IMR-90 (cell line): ENCODE data around the gene PDZRN3. TPM values are rescaled to one million over a fixed set of nuclear protein-coding genes. Genes with fewer than 3 reads are reported as not detected.

ENCODE experiments used
- ATAC-seq: fragments of 200-7000 bp; cut with Tn5 transposase; 2 replicates; pipeline ENCODE4 v1.9.1; 2020; ENCODE audit warnings: low read depth, mild to moderate bottlenecking, moderate library complexity
- BruUV-seq: library from RNA; stranded (reverse); fragments of 400-500 nt; replicated peaks from 2 replicates; lab custom pipeline; 2021; lab: Mats Ljungman, UMichigan
- CTCF ChIA-PET: fragments of 300-600 bp; formaldehyde crosslinking; extraction: SDS; loops from one replicate; lab custom pipeline; 2021; ENCODE audit warnings: antibody characterized with exemption; lab: Yijun Ruan, JAX
- POLR2A ChIA-PET: fragments of 300-600 bp; sonication (Branson Sonifier 250); formaldehyde crosslinking; loops from one replicate; lab custom pipeline; 2022; ENCODE audit warnings: antibody characterized with exemption; ENCODE audit not compliant: unreplicated experiment; lab: Charles Lee
- DNase-seq: peaks from one replicate; pipeline ENCODE4 v3.0.0; 2013
- H2AFZ ChIP-seq: replicated peaks from 2 replicates; pipeline ENCODE3; 2013; ENCODE audit warnings: low read length, mild to moderate bottlenecking; ENCODE audit not compliant: poor library complexity
- H2AK5ac ChIP-seq: 2 replicates; pipeline ENCODE4 v1.6.1; 2013; ENCODE audit warnings: low read depth, low read length, inconsistent platforms
- H2AK9ac ChIP-seq: replicated peaks from 2 replicates; pipeline ENCODE3; 2013; ENCODE audit warnings: mild to moderate bottlenecking, low read depth, low read length, moderate library complexity; ENCODE audit not compliant: poor library complexity
- H2BK120ac ChIP-seq: 2 replicates; pipeline ENCODE4 v1.6.1; 2013; ENCODE audit warnings: low read depth, low read length, inconsistent platforms
- H2BK15ac ChIP-seq: 3 replicates; pipeline ENCODE4 v1.6.1; 2013; ENCODE audit warnings: low read depth, low read length, inconsistent platforms
- H2BK20ac ChIP-seq: 2 replicates; pipeline ENCODE4 v1.6.1; 2013; ENCODE audit warnings: low read depth, mild to moderate bottlenecking, inconsistent platforms, low read length, moderate library complexity
- H2BK5ac ChIP-seq: 2 replicates; pipeline ENCODE4 v1.6.1; 2013; ENCODE audit warnings: mild to moderate bottlenecking, low read depth, low read length, inconsistent platforms; ENCODE audit not compliant: poor library complexity, severe bottlenecking
- H3K14ac ChIP-seq: replicated peaks from 2 replicates; pipeline ENCODE4 v1.6.1; 2013; ENCODE audit warnings: low read depth, low read length, inconsistent platforms
- H3K18ac ChIP-seq: 2 replicates; pipeline ENCODE4 v1.6.1; 2013; ENCODE audit warnings: low read depth, low read length, control low read depth
- H3K23ac ChIP-seq: 2 replicates; pipeline ENCODE4 v1.6.1; 2013; ENCODE audit warnings: low read depth, low read length, inconsistent platforms
- H3K27ac ChIP-seq: 2 replicates; pipeline ENCODE4 v1.5.1; 2013; ENCODE audit warnings: mild to moderate bottlenecking, control low read depth, low read length; ENCODE audit not compliant: insufficient read depth
- H3K27me3 ChIP-seq: 2 replicates; pipeline ENCODE4 v1.6.1; 2013; ENCODE audit warnings: low read length; ENCODE audit not compliant: control insufficient read depth, insufficient read depth
- H3K36me3 ChIP-seq: 2 replicates; pipeline ENCODE4 v1.6.1; 2013; ENCODE audit warnings: low read length, mixed read lengths; ENCODE audit not compliant: control insufficient read depth, insufficient read depth
- H3K4ac ChIP-seq: 2 replicates; pipeline ENCODE4 v1.6.1; 2013; ENCODE audit warnings: low read depth, low read length, inconsistent platforms
- H3K4me1 ChIP-seq: 2 replicates; pipeline ENCODE4 v1.6.1; 2013; ENCODE audit warnings: low read length, mixed read lengths; ENCODE audit not compliant: control insufficient read depth, insufficient read depth
- H3K4me2 ChIP-seq: 2 replicates; pipeline ENCODE4 v1.6.1; 2013; ENCODE audit warnings: low read depth, mild to moderate bottlenecking, control low read depth, low read length, moderate library complexity
- H3K4me3 ChIP-seq: 2 replicates; pipeline ENCODE4 v1.5.1; 2013; ENCODE audit warnings: low read depth, mild to moderate bottlenecking, control low read depth, low read length, moderate library complexity; ENCODE audit not compliant: insufficient read depth
- H3K56ac ChIP-seq: 2 replicates; pipeline ENCODE4 v1.6.1; 2013; ENCODE audit warnings: low read length, inconsistent platforms; ENCODE audit not compliant: insufficient read depth; ENCODE audit errors: extremely low read depth
- H3K79me1 ChIP-seq, 2 experiments: 2 replicates each; pipeline ENCODE4 v1.6.1; 2013; ENCODE audit warnings: low read length in 2 of 2, inconsistent platforms in 1 of 2, low read depth in 1 of 2
- H3K9ac ChIP-seq: 2 replicates; pipeline ENCODE4 v1.6.1; 2013; ENCODE audit warnings: low read depth, low read length, control low read depth
- H3K9me1 ChIP-seq: 2 replicates; pipeline ENCODE4 v1.6.1; 2013; ENCODE audit warnings: low read length, inconsistent platforms; ENCODE audit not compliant: insufficient read depth
- H3K9me3 ChIP-seq: 2 replicates; pipeline ENCODE4 v1.6.1; 2013; ENCODE audit warnings: low read length; ENCODE audit not compliant: control insufficient read depth, insufficient read depth
- H4K20me1 ChIP-seq: 2 replicates; pipeline ENCODE4 v1.6.1; 2013; ENCODE audit warnings: low read length, inconsistent platforms; ENCODE audit not compliant: insufficient read depth
- H4K5ac ChIP-seq: 2 replicates; pipeline ENCODE4 v1.6.1; 2013; ENCODE audit warnings: mild to moderate bottlenecking, low read depth, low read length, control low read depth
- H4K8ac ChIP-seq, 2 experiments: 2 replicates each; pipeline ENCODE4 v1.6.1; 2013; ENCODE audit warnings: low read depth in 2 of 2, low read length in 2 of 2, control low read depth in 1 of 2, inconsistent platforms in 1 of 2
- H4K91ac ChIP-seq: 2 replicates; pipeline ENCODE4 v1.6.1; 2013; ENCODE audit warnings: low read depth, low read length, inconsistent platforms; ENCODE audit not compliant: insufficient read depth
- BHLHE40 ChIP-seq: fragments of 150-350 bp; IDR thresholded peaks from 2 replicates; pipeline ENCODE4 v1.6.1; 2016; ENCODE audit warnings: mild to moderate bottlenecking, low read depth, low read length
- CEBPB ChIP-seq: IDR thresholded peaks from 2 replicates; pipeline ENCODE4 v1.6.1; 2012; ENCODE audit warnings: low read depth, low read length, improper control_type of control experiment
- CHD1 ChIP-seq: IDR thresholded peaks from 2 replicates; pipeline ENCODE4 v1.6.1; 2012; ENCODE audit warnings: low read depth, low read length, improper control_type of control experiment
- CTCF ChIP-seq: conservative IDR thresholded peaks from 2 replicates; pipeline ENCODE4 v1.5.1; 2012; ENCODE audit warnings: mild to moderate bottlenecking, low read depth, low read length, improper control_type of control experiment
- ELK1 ChIP-seq: fragments of 150-350 bp; IDR thresholded peaks from 2 replicates; pipeline ENCODE4 v1.6.1; 2016; ENCODE audit warnings: low read depth, mild to moderate bottlenecking, low read length, moderate library complexity, borderline replicate concordance
- MAFK ChIP-seq: IDR thresholded peaks from 2 replicates; pipeline ENCODE4 v1.6.1; 2012; ENCODE audit warnings: low read depth, low read length, improper control_type of control experiment
- MAZ ChIP-seq: IDR thresholded peaks from 2 replicates; pipeline ENCODE4 v1.6.1; 2012; ENCODE audit warnings: low read depth, mild to moderate bottlenecking, low read length, improper control_type of control experiment, moderate library complexity, borderline replicate concordance
- MXI1 ChIP-seq: IDR thresholded peaks from 2 replicates; pipeline ENCODE4 v1.6.1; 2012; ENCODE audit warnings: low read depth, mild to moderate bottlenecking, low read length, moderate library complexity, borderline replicate concordance
- NFE2L2 ChIP-seq: fragments of 150-350 bp; IDR thresholded peaks from 2 replicates; pipeline ENCODE4 v1.6.1; 2016; ENCODE audit warnings: low read depth, mild to moderate bottlenecking, low read length
- POLR2A ChIP-seq: IDR thresholded peaks from 2 replicates; pipeline ENCODE4 v1.6.1; 2012; ENCODE audit warnings: mild to moderate bottlenecking, low read depth, low read length
- RAD21 ChIP-seq: IDR thresholded peaks from 2 replicates; pipeline ENCODE4 v1.6.1; 2012; ENCODE audit warnings: low read length, improper control_type of control experiment
- RCOR1 ChIP-seq: IDR thresholded peaks from 2 replicates; pipeline ENCODE4 v1.6.1; 2012; ENCODE audit warnings: mild to moderate bottlenecking, low read length, improper control_type of control experiment; ENCODE audit not compliant: insufficient replicate concordance
- RFX5 ChIP-seq: IDR thresholded peaks from 2 replicates; pipeline ENCODE4 v1.8.0; 2012; ENCODE audit warnings: low read depth, mild to moderate bottlenecking, low read length, moderate library complexity
- SMC3 ChIP-seq: fragments of 150-350 bp; IDR thresholded peaks from 2 replicates; pipeline ENCODE4 v1.6.1; 2016; ENCODE audit warnings: low read depth, mild to moderate bottlenecking, antibody characterized with exemption, low read length, moderate library complexity
- USF2 ChIP-seq: fragments of 150-350 bp; IDR thresholded peaks from 2 replicates; pipeline ENCODE4 v1.6.1; 2017; ENCODE audit warnings: mild to moderate bottlenecking, antibody characterized with exemption, low read length, low read depth
- dilution Hi-C: fragments of 300-500 bp; cut with HindIII; formaldehyde crosslinking; loops from one replicate; pipeline ENCODE4 v1.14.3; 2018; ENCODE audit warnings: low sequenced_read_pairs; ENCODE audit not compliant: unreplicated experiment
- in situ Hi-C: fragments of 300-500 bp; cut with MboI; formaldehyde crosslinking; loops from 3 replicates; pipeline ENCODE4 v1.14.3; 2019; ENCODE audit warnings: low sequenced_read_pairs, inconsistent platforms, mixed read lengths
- intact Hi-C: fragments of 100-400 bp; cut with micrococcal nuclease; formaldehyde crosslinking; loops from 2 replicates; pipeline ENCODE4 v1.10.0; 2022
- polyA plus RNA-seq, 3 experiments: library from polyadenylated mRNA; depleted of rRNA; stranded (reverse); fragments of >200 nt; gene quantifications; 2 replicates each; pipeline ENCODE4 v1.2.3, GENCODE V29; 2012; ENCODE audit warnings: low replicate concordance in 1 of 3
- total RNA-seq: library from RNA; depleted of rRNA; stranded (reverse); fragments of >200 nt; gene quantifications from 2 replicates; pipeline ENCODE4 v1.2.3, GENCODE V29; 2012

PDZRN3 gene
- total and polyA plus RNA-seq, 2 of the 4 experiments (the other 2 are of a cell fraction) = 9.4 to 17.0 TPM

GRCh38 chr3:73657186-73657585 lies 32.4 kb upstream of the PDZRN3 start:
- Histone ChIP-seq H4K20me1 (no peaks in the 10 kb centered on the region), H2AK9ac (no peak overlapping the region), H3K4me1 (peaks cover 4% of the 10 kb centered on the region; the same call in 1 of the 2 replicates), H2AFZ (no peak overlapping the region), H3K27me3 (no peaks in the 10 kb centered on the region), H3K4me3 (no peak overlapping the region), H3K9me3 (no peaks in the 10 kb centered on the region), H3K36me3 (no peaks in the 10 kb centered on the region), H3K18ac (no peak overlapping the region), H2BK15ac (no peak overlapping the region), H2BK5ac (no peak overlapping the region), H4K91ac (no peak overlapping the region), H3K14ac (no peak overlapping the region), H3K27ac (no peak overlapping the region), H3K9ac (no peak overlapping the region), H2BK20ac (no peak overlapping the region), H3K23ac (no peak overlapping the region), H3K4me2 (no peak overlapping the region), H3K79me1 (no peaks in the 10 kb centered on the region), H2AK5ac (no peak overlapping the region), H2BK120ac (no peak overlapping the region), H3K56ac (no peak overlapping the region), H3K4ac (no peak overlapping the region), H4K5ac (no peak overlapping the region), H3K9me1 (peaks cover 5% of the 10 kb centered on the region), H4K8ac (no peak overlapping the region)
- no TSS peak for BruUV-seq
- ChIA-PET CTCF (no interaction called here), POLR2A (no interaction called here)
- dilution Hi-C loops (no loop called here), in situ Hi-C loops (no loop called here), intact Hi-C loops (no loop called here)
- ATAC-seq (no peak), DNase-seq (no peak)
- TF ChIP-seq BHLHE40 (no peak), POLR2A (no peak), NFE2L2 (no peak), RFX5 (no peak), MXI1 (no peak), CEBPB (no peak), SMC3 (no peak), MAFK (no peak), RAD21 (no peak), RCOR1 (no peak), CTCF (no peak), USF2 (no peak), CHD1 (no peak), MAZ (no peak), ELK1 (no peak)
